HG03066 (cell line): ENCODE results near the gene HERC3.

Experiments
- ATAC-seq: cut with Tn5 transposase; IDR thresholded peaks from one replicate; pipeline ENCODE4 v1.9.1; 2021; ENCODE audit warnings: low read depth; ENCODE audit not compliant: unreplicated experiment

The HERC3 gene

GRCh38 chr4:88738180-88738579, 145.9 kb downstream of the HERC3 start:
- peak; percentile 8 for ATAC-seq

DNA sequence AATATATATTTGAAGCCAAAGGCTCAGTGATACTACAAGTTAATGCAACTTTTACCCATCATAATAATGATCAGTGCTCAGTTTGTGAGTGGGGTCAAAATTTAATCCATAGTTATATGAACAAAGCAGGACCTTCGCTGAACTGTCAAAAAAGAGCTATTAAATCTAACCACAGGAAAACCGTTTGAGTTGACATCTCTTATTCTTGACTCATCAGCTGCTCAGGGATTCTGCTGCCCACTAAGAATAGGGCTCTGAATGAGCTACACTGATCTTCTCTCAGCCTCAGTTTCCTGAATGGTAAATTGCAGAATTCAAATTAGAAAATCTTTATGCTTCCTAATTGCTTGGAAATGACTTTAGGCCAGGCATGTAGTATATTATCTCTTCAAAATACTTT, 150.3 kb downstream of the HERC3 start:
- ATAC-seq: no peak

DNA sequence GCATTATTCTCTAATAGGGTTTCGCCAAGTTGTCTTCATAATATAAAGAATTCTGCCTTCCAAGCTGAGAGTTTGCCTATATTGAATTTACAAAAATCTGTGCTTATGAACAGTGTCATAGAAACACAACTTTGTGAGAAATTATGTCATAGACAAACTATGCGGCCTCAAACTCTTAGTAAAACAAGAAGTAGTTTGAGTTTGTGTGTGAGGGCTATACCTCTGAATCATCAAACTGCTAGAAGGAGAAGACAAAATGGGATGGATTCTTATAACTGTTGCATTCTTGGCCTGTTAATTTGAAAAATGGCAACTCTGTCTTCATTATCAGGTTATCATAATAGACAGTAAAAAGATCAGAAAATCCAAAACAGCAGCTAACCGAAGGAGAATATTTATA, 151.4 kb downstream of the HERC3 start:
- ATAC-seq: no peak

DNA sequence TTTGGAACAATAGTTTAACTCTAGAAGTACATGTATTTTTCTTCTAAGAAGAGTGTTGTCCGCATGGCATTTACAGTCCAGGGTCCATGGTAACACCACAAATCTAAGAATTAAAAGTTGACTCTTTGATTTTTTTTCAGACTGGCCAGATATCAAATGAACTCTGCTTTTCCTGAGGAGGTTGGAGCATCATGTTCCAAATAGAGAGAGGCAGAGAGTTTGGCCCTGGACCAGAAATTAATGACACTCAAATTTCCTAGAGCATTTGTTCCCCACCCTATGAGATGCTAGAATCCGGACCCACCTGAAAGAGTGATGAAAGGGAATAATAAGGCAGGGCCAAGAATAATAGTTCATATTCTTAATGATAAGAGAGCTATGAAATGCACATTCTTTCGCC, 152.3 kb downstream of the HERC3 start:
- no peak for ATAC-seq

- ATAC-seq: no peak
Observed at GRCh38 chr4:88745175-88745574, 152.9 kb downstream of the HERC3 start.

DNA sequence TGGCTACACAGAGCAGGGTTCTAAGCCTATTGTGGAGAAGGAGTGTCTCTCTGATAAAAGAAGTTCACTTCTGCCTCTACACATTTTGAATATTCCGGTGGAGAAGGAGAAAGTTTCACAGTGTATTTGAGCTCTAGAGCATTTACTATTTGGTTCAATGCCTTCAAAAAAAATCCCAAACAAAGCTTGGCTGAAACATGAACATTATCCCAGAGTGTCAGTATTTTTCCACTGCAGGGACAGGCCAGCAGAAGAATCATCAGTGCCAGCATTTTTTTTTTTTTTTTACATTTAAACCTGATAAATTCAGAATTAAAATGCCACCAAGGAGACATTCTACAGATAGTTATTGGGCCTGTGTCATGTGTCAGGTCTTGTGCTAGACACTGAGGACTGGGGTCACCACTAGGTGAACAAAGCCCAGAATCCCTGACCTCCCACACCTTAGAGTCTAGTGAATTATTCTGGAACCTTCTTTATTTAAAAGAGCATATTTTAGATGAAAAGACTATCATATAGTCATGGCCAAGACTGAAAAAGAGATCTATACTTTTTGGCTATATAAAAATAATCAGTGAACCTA, 153.4 kb downstream of the HERC3 start:
- no peak for ATAC-seq

DNA sequence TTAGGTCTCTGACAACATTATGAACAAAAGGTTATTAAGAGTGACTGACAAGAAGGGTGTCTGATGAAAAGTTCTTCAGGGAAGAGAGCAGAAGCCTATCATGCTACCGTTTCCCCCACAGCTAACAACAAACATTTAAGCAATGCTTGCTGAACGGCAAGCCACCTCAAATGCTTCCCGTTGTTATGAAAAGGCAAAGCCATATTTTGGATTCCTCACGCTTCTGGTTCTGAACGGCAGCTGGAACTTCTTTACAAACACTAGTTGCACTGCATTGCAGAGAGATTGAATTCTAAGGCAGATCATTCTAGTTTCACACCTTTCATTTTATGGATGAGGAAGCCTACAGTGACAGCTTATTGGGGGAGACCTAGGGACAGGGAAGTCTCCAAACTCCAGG, 153.9 kb downstream of the HERC3 start:
- ATAC-seq: no peak

- ATAC-seq: no peak
Observed at GRCh38 chr4:88747351-88747750, 155.1 kb downstream of the HERC3 start.

GRCh38 chr4:88750369-88750768, 158.1 kb downstream of the HERC3 start:
- no peak for ATAC-seq

DNA sequence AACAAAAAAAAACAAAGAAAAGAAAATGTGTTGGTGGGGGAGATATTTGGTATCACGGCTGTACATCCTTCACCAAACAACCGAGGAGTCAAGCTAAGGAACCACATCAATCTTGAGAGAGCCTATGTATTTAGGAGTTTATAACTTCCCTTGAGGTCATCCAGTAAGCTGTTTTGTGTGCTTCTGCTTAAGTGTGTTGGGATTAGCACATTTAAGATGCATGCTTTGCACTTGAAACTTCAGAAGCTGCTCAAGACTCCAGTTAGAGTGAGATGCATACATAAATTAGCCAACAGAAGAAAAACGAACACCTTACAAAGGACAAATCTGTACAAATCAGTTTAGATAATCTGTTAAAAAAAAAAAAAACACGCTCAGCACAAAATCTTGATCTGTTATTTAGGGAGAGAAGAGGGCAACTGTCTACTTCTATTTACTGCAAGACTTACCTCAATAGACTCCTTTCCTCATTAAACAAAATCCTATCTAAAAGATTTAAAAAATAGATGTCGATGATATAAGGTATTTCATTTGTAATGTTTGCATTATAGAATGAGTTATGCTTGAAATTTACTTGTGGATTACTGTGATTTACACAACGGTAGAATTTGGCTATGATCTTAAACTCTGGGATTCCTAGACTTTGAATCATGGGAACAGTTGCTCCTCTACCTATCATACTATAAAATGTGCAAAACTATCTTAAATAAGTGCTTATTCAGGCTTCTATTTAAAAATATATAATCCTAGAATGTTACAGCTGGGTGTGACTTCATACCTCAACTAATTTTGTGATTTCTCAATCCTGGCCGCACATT, 159.2 kb downstream of the HERC3 start:
- no peak for ATAC-seq

GRCh38 chr4:88752076-88752463, 159.8 kb downstream of the HERC3 start:
- no peak for ATAC-seq

GRCh38 chr4:88752754-88753153, 160.5 kb downstream of the HERC3 start:
- no peak for ATAC-seq

- no peak for ATAC-seq
Observed at GRCh38 chr4:88753658-88754571, 161.6 kb downstream of the HERC3 start.

- no peak for ATAC-seq
Observed at GRCh38 chr4:88754796-88755195, 162.5 kb downstream of the HERC3 start.

GRCh38 chr4:88755454-88755853, 163.2 kb downstream of the HERC3 start:
- ATAC-seq: no peak

DNA sequence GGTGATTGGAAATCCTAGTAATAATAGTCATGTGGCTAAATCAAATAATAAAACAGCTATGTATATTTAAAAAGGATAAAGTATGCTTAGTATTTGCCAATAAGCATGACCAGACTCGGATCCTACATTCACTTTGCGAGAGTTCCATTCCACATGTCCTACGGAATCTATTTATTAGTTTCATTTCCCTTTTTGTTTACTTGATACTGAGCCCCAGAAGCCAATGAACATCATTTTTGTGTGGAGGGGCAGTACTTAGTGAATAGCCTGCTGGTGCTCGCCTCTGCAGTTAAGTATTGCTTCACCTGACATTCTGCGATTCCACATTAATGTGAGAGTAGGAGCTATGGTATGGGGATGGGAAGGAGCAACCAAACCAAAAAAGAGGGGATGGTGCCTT, 163.9 kb downstream of the HERC3 start:
- ATAC-seq: no peak

GRCh38 chr4:88757067-88757466, 164.8 kb downstream of the HERC3 start:
- no peak for ATAC-seq

DNA sequence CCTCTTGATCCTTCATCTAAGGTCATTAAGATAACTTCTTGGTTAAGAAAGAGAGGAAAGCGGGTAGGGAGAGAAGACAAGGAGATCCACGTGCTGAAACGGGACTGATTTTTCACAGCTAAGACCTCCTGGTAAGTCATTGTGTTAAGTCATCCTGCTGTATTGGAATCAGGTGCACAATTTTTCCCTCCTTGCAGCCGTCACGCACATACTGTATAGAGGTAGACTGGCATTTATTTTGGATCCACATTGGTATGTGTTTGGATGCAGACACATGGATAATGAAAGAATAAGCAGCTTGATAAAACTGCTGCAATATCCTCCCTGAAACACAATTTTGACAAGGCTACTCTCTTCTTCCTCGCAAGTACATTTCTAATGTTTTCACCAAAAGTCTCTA, 165.5 kb downstream of the HERC3 start:
- no peak for ATAC-seq
